NCI-H2227 (cell line): ENCODE measurements around the gene POLR2E.

Experiments used
- DNase-seq: peaks from one replicate; lab custom pipeline; 2025; ENCODE audit not compliant: unreplicated experiment; lab: John Stamatoyannopoulos, UW

Gene POLR2E

GRCh38 chr19:1066748-1067340, 28.3 kb downstream of the POLR2E start, which contains the start of gene ARHGAP45:
ARHGAP45 (plus strand) TSS chr19:1067167; CDS start chr19:1067406, 239 bp downstream.
- DNase-seq = no peak

- DNase-seq = no peak
Observed at GRCh38 chr19:1066251-1066747, 28.9 kb downstream of the POLR2E start.

GRCh38 chr19:1065606-1066109, 29.5 kb downstream of the POLR2E start:
- DNase-seq = no peak

- DNase-seq = peak; percentile 64
Observed at GRCh38 chr19:1064661-1065605, 30.2 kb downstream of the POLR2E start.

- no peak for DNase-seq
Observed at GRCh38 chr19:1063909-1064660, 31.1 kb downstream of the POLR2E start.

GRCh38 chr19:1063030-1063908, 31.9 kb downstream of the POLR2E start:
- no peak for DNase-seq

GRCh38 chr19:1062387-1063029, 32.7 kb downstream of the POLR2E start:
- DNase-seq = no peak

GRCh38 chr19:1061987-1062386, 33.2 kb downstream of the POLR2E start:
- DNase-seq = no peak

GRCh38 chr19:1060689-1061088, 34.5 kb downstream of the POLR2E start:
- no peak for DNase-seq

GRCh38 chr19:1058112-1058511, 37.1 kb downstream of the POLR2E start:
- DNase-seq = no peak

GRCh38 chr19:1057176-1057855, 37.9 kb downstream of the POLR2E start:
- DNase-seq = peak; percentile 71

GRCh38 chr19:1055886-1056620, 39.1 kb downstream of the POLR2E start:
- DNase-seq = no peak

GRCh38 chr19:1055028-1055425, 40.1 kb downstream of the POLR2E start:
- DNase-seq = no peak

- no peak for DNase-seq
Observed at GRCh38 chr19:1054102-1055027, 40.8 kb downstream of the POLR2E start.

GRCh38 chr19:1053176-1054101, 41.7 kb downstream of the POLR2E start:
- no peak for DNase-seq

GRCh38 chr19:1052349-1052975, 42.7 kb downstream of the POLR2E start:
- no peak for DNase-seq
